Neural progenitor cell (in vitro differentiated cells): ENCODE measurements around the gene VAV2.

ENCODE experiments used
- EZH2 ChIP-seq: fragments of 200-600 bp; sonication (generic); IDR thresholded peaks from 2 replicates; pipeline ENCODE4 v1.6.1; 2017; ENCODE audit warnings: antibody characterized with exemption, mild to moderate bottlenecking, moderate library complexity
- TF ChIP-seq, protein P1 (sequence below): fragments of 200-600 bp; sonication (generic); IDR thresholded peaks from 2 replicates; pipeline ENCODE4 v1.5.1; 2017; ENCODE audit warnings: antibody characterized with exemption, mild to moderate bottlenecking

DNA sequence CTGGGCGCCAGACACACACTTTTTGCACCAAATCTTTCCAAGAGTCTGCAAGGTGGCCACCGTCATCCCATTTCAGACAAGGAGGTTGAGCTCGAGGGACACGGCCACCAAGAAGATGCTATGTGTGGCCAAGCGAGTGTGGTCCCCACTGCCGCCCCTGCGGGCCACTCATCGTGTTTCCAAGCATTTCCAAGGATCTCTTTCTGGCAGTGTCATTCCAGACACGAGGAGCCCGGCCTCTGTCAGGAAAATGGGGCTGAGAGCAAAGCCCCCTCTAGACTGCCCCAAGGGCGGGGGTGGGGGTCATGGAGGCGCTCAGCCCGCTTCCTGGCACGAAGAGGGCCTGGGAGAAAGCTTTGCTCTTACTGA is 10.6 kb downstream of the VAV2 start:
- TF ChIP-seq, protein P1, sequence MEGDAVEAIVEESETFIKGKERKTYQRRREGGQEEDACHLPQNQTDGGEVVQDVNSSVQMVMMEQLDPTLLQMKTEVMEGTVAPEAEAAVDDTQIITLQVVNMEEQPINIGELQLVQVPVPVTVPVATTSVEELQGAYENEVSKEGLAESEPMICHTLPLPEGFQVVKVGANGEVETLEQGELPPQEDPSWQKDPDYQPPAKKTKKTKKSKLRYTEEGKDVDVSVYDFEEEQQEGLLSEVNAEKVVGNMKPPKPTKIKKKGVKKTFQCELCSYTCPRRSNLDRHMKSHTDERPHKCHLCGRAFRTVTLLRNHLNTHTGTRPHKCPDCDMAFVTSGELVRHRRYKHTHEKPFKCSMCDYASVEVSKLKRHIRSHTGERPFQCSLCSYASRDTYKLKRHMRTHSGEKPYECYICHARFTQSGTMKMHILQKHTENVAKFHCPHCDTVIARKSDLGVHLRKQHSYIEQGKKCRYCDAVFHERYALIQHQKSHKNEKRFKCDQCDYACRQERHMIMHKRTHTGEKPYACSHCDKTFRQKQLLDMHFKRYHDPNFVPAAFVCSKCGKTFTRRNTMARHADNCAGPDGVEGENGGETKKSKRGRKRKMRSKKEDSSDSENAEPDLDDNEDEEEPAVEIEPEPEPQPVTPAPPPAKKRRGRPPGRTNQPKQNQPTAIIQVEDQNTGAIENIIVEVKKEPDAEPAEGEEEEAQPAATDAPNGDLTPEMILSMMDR = no peak
- TF ChIP-seq EZH2 = no peak
